H1 (cell line): ENCODE measurements around the gene SLC6A7. TPM values are rescaled to one million over a fixed set of nuclear protein-coding genes. Genes with fewer than 3 reads are reported as not detected.

Experiments used
- CBX8 ChIP-seq: fragments of 300-800, 300-1000 bp; sonication (generic); IDR thresholded peaks from 2 replicates; pipeline ENCODE4 v1.7.1; 2016; ENCODE audit warnings: low read depth, low read length, borderline replicate concordance
- EGR1 ChIP-seq: IDR thresholded peaks from 2 replicates; pipeline ENCODE4 v1.6.1; 2011; ENCODE audit warnings: low read depth, low read length, borderline replicate concordance
- KDM5A ChIP-seq: fragments of 200-600 bp; IDR thresholded peaks from 2 replicates; pipeline ENCODE4 v1.7.1; 2012; ENCODE audit warnings: mild to moderate bottlenecking, low read length, inconsistent platforms, mixed read lengths
- NANOG ChIP-seq: IDR thresholded peaks from 2 replicates; pipeline ENCODE4 v1.6.1; 2011; ENCODE audit warnings: low read length, low read depth, mild to moderate bottlenecking, inconsistent platforms; ENCODE audit not compliant: insufficient read depth, poor library complexity, severe bottlenecking
- RAD21 ChIP-seq, 2 experiments: IDR thresholded peaks in 1 of 2; conservative IDR thresholded peaks in 1 of 2; 2 replicates each; pipeline ENCODE4 v1.6.1; 2011; ENCODE audit warnings: low read depth in 2 of 2, low read length in 2 of 2, improper control_type of control experiment in 1 of 2, inconsistent platforms in 1 of 2, mild to moderate bottlenecking in 1 of 2, moderate library complexity in 1 of 2
- RFX5 ChIP-seq: IDR thresholded peaks from 2 replicates; pipeline ENCODE4 v1.6.1; 2011; ENCODE audit warnings: low read depth, low read length, improper control_type of control experiment, borderline replicate concordance
- SAP30 ChIP-seq: fragments of 300-600 bp; sonication (generic); IDR thresholded peaks from 2 replicates; pipeline ENCODE4 v1.7.1; 2012; ENCODE audit warnings: low read length, moderate library complexity, mild to moderate bottlenecking, inconsistent platforms; ENCODE audit not compliant: insufficient read depth, insufficient replicate concordance
- SP2 ChIP-seq: IDR thresholded peaks from 2 replicates; pipeline ENCODE4 v1.6.1; 2012; ENCODE audit warnings: mild to moderate bottlenecking, low read length, inconsistent platforms
- polyA plus RNA-seq, 7 experiments: library from polyadenylated mRNA; depleted of rRNA in 3 of 7; stranded (reverse) in 5 of 7; unstranded in 2 of 7; fragments of >200 nt in 5 of 7; fragments of 200-250 nt in 2 of 7; gene quantifications; 1 replicate in 5 of 7; 2 replicates in 1 of 7; 4 replicates in 1 of 7; pipeline versions ENCODE4 v1.2.1 to v1.2.3, GENCODE V29; 2011 to 2013; ENCODE audit warnings: missing spikeins in 2 of 7, mixed read lengths in 2 of 7
- total RNA-seq: library from RNA; stranded (reverse); fragmentation: NEBNext Ultra II Directional; extraction: Animal tissue kit (Norgen Biotek cat#: 25700); gene quantifications from 2 replicates; pipeline ENCODE4 v1.2.1, GENCODE V29; 2021

Gene SLC6A7
- total and polyA plus RNA-seq, 2 of the 8 experiments (the other 6 are each of a cell fraction or from before 2014, with no cell fraction given), result 0.07 to 0.12 TPM

GRCh38 chr5:150146862-150147601, 42.8 kb upstream of the SLC6A7 start (continued):
- TF ChIP-seq CBX8 (no peak), RFX5 (no peak), SP2 (no peak), SAP30 (no peak), EGR1 (no peak), NANOG (no peak), KDM5A (no peak), RAD21 (IDR thresholded peaks at IDR 0.05 in 1 of 2, conservative IDR thresholded peaks at IDR 0.05 in 1 of 2; ENCODE audit: low read depth in 2 of 2, low read length in 2 of 2) (no peak)
